ENCODE data around the gene KIAA0232. TPM values are rescaled to one million over a fixed set of nuclear protein-coding genes. Genes with fewer than 3 reads are reported as not detected.

The KIAA0232 gene
- total and polyA plus RNA-seq, 9 of the 15 experiments (the other 6 are each of a cell fraction or from before 2014, with no cell fraction given), result 3.5 to 17.4 (median 13.0) TPM

DNA sequence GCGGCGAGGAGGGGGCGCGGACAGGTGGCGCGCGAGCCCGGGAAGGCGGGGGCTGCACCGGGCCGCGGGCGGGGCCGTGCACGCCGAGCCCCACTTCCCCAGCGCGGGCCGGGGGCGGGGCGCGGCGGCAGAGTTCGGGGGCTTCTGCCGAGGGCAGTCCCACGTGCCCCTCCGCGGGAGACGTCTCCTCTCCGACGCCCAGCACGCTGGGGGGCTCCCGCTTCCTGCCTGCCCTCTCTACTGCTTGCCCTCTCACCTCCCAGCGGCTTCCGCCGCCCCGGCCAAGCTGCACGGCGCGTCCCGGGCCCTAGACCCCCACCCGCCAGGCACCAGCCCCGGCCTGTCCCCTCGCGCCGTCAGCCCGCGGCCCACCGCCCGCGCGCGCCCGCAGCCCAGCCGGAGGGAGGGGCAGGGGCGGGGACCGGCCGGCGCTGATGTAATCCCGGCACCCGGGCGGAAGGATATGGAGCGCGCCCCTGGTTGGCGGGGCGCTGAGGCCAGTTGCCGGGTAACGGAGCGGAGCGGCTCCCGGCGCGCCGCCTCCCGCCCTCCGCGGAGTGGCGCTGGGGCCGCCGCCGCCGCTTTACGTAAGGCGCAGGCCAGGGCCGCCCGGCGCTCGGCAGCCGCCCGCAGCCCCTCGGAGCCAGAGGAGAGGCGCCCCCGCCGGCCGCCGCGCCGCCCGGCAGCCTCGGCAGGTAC, at the start of gene KIAA0232 (continued):
- TF ChIP-seq, protein P1, sequence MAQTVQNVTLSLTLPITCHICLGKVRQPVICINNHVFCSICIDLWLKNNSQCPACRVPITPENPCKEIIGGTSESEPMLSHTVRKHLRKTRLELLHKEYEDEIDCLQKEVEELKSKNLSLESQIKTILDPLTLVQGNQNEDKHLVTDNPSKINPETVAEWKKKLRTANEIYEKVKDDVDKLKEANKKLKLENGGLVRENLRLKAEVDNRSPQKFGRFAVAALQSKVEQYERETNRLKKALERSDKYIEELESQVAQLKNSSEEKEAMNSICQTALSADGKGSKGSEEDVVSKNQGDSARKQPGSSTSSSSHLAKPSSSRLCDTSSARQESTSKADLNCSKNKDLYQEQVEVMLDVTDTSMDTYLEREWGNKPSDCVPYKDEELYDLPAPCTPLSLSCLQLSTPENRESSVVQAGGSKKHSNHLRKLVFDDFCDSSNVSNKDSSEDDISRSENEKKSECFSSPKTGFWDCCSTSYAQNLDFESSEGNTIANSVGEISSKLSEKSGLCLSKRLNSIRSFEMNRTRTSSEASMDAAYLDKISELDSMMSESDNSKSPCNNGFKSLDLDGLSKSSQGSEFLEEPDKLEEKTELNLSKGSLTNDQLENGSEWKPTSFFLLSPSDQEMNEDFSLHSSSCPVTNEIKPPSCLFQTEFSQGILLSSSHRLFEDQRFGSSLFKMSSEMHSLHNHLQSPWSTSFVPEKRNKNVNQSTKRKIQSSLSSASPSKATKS (CRISPR knock-in tag; IDR thresholded peaks at IDR 0.05), result no peak
- TF ChIP-seq, protein P2, sequence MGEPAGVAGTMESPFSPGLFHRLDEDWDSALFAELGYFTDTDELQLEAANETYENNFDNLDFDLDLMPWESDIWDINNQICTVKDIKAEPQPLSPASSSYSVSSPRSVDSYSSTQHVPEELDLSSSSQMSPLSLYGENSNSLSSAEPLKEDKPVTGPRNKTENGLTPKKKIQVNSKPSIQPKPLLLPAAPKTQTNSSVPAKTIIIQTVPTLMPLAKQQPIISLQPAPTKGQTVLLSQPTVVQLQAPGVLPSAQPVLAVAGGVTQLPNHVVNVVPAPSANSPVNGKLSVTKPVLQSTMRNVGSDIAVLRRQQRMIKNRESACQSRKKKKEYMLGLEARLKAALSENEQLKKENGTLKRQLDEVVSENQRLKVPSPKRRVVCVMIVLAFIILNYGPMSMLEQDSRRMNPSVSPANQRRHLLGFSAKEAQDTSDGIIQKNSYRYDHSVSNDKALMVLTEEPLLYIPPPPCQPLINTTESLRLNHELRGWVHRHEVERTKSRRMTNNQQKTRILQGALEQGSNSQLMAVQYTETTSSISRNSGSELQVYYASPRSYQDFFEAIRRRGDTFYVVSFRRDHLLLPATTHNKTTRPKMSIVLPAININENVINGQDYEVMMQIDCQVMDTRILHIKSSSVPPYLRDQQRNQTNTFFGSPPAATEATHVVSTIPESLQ (CRISPR knock-in tag; IDR thresholded peaks at IDR 0.05), result no peak
- TF ChIP-seq CAMTA2 (CRISPR knock-in tag; conservative IDR thresholded peaks at IDR 0.05), result no peak
- TF ChIP-seq MAFK (IDR thresholded peaks at IDR 0.05; ENCODE audit: low read length), result no peak
- TF ChIP-seq NFE2L1 (tag; IDR thresholded peaks at IDR 0.05; ENCODE audit: borderline replicate concordance, low read depth), result no peak
- TF ChIP-seq, protein P3, sequence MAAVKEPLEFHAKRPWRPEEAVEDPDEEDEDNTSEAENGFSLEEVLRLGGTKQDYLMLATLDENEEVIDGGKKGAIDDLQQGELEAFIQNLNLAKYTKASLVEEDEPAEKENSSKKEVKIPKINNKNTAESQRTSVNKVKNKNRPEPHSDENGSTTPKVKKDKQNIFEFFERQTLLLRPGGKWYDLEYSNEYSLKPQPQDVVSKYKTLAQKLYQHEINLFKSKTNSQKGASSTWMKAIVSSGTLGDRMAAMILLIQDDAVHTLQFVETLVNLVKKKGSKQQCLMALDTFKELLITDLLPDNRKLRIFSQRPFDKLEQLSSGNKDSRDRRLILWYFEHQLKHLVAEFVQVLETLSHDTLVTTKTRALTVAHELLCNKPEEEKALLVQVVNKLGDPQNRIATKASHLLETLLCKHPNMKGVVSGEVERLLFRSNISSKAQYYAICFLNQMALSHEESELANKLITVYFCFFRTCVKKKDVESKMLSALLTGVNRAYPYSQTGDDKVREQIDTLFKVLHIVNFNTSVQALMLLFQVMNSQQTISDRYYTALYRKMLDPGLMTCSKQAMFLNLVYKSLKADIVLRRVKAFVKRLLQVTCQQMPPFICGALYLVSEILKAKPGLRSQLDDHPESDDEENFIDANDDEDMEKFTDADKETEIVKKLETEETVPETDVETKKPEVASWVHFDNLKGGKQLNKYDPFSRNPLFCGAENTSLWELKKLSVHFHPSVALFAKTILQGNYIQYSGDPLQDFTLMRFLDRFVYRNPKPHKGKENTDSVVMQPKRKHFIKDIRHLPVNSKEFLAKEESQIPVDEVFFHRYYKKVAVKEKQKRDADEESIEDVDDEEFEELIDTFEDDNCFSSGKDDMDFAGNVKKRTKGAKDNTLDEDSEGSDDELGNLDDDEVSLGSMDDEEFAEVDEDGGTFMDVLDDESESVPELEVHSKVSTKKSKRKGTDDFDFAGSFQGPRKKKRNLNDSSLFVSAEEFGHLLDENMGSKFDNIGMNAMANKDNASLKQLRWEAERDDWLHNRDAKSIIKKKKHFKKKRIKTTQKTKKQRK (IDR thresholded peaks at IDR 0.05; ENCODE audit: borderline replicate concordance, low read depth, low read length), result no peak
- TF ChIP-seq HMG20B (CRISPR knock-in tag; IDR thresholded peaks at IDR 0.05), result no peak
- TF ChIP-seq, protein P4, sequence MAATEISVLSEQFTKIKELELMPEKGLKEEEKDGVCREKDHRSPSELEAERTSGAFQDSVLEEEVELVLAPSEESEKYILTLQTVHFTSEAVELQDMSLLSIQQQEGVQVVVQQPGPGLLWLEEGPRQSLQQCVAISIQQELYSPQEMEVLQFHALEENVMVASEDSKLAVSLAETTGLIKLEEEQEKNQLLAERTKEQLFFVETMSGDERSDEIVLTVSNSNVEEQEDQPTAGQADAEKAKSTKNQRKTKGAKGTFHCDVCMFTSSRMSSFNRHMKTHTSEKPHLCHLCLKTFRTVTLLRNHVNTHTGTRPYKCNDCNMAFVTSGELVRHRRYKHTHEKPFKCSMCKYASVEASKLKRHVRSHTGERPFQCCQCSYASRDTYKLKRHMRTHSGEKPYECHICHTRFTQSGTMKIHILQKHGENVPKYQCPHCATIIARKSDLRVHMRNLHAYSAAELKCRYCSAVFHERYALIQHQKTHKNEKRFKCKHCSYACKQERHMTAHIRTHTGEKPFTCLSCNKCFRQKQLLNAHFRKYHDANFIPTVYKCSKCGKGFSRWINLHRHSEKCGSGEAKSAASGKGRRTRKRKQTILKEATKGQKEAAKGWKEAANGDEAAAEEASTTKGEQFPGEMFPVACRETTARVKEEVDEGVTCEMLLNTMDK (IDR thresholded peaks at IDR 0.05; ENCODE audit: borderline replicate concordance, insufficient read depth, low read depth, low read length, poor library complexity, severe bottlenecking), result no peak
- no peak for TF ChIP-seq ZNF551 (CRISPR knock-in tag; IDR thresholded peaks at IDR 0.05)
- no peak for TF ChIP-seq ZNF561 (CRISPR knock-in tag; conservative IDR thresholded peaks at IDR 0.05)
- no peak for TF ChIP-seq ZNF143 (CRISPR knock-in tag; IDR thresholded peaks at IDR 0.05)
- peak; percentile 81 for TF ChIP-seq TBP (optimal IDR thresholded peaks at IDR 0.05; ENCODE audit: low read depth, low read length)
- TF ChIP-seq, protein P5, sequence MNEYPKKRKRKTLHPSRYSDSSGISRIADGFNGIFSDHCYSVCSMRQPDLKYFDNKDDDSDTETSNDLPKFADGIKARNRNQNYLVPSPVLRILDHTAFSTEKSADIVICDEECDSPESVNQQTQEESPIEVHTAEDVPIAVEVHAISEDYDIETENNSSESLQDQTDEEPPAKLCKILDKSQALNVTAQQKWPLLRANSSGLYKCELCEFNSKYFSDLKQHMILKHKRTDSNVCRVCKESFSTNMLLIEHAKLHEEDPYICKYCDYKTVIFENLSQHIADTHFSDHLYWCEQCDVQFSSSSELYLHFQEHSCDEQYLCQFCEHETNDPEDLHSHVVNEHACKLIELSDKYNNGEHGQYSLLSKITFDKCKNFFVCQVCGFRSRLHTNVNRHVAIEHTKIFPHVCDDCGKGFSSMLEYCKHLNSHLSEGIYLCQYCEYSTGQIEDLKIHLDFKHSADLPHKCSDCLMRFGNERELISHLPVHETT (CRISPR knock-in tag; conservative IDR thresholded peaks at IDR 0.05 in 1 of 2, IDR thresholded peaks at IDR 0.05 in 1 of 2), result peak in 1 of 2 experiments; percentile 96; a peak in 2 of 4 replicates
- no peak for TF ChIP-seq ZNF41 (CRISPR knock-in tag; conservative IDR thresholded peaks at IDR 0.05)

Data from K562 (cell line).